Measurements from ENCODE around the gene PGM2L1.
"Not testable (repeated sequence)": the region's sequence is repeated elsewhere in the genome, so short reads cannot be mapped to it uniquely, and the experiment has no call there.

PGM2L1 gene

DNA sequence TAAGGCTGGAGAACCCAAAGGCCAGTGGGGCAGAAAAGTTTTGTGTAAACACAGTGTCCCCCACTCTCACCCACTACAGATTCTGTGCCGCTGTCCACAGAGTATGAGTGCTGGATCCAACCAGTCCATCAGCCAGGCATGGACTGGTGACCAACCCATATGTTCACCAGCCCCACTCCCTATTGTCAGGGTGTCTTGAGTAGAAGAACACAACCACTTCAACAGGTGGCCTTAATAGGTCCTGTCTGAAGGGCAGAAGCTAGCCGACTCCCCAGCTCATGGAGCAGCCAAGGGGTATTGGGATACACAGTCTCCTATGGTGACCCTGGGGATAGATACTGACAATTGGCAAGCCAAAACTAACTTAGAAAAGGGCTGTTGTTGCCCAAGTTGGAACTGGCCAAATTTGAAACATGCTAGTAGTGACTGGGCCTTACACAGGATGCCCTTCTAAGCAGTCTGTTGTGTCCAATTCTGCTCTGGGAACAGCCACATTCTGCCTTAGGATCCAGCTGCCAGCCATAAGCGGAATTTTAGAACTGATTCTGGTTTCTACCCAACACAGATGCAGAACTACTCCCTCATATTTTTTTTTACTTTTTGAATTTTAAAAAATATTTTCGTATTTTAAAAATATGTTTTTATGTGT lies 19.8 kb upstream of the PGM2L1 start:
- H3K36me3 Mint-ChIP-seq: no peaks in the 10 kb centered on the region
- H3K4me3 Mint-ChIP-seq: no peak overlapping the region
- ATAC-seq (replicated peaks): no peak
- peaks cover 0 to 2% of the 10 kb centered on the region in 2 donors for H3K4me1 Mint-ChIP-seq
- no peak overlapping the region for H3K27ac Mint-ChIP-seq
- DNase-seq: no peak
- H3K27me3 Mint-ChIP-seq: peaks cover 3 to 7% of the 10 kb centered on the region in 2 donors
- no peaks in the 10 kb centered on the region for H3K9me3 Mint-ChIP-seq

DNA sequence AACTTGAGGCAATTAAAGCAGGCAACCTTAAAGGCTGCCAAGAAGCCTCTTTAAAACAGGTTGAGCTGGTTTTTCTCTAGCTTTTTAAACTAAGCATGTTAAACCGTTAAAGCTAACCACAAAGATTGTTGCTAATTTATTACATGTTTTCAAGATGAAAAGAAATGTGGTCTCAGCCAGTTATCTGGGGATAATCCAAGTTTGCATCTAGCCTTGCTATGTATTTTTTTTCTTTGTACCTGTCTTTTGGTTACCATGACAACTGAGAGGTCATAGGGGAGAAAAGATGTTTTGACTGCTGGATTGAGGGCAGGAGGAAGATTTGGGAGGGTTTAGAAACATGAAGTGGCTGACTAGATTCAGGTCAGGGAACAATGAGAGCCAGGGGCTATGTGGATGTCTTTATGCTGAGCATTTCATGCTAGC lies 19.2 kb upstream of the PGM2L1 start:
- DNase-seq (no peak), ATAC-seq (replicated peaks) (no peak)
- Mint-ChIP-seq H3K27me3 (peaks cover 7% of the 10 kb centered on the region in 2 donors), H3K9me3 (no peaks in the 10 kb centered on the region), H3K27ac (no peak overlapping the region), H3K36me3 (no peaks in the 10 kb centered on the region), H3K4me1 (peaks cover 0 to 2% of the 10 kb centered on the region in 2 donors), H3K4me3 (no peak overlapping the region)

DNA sequence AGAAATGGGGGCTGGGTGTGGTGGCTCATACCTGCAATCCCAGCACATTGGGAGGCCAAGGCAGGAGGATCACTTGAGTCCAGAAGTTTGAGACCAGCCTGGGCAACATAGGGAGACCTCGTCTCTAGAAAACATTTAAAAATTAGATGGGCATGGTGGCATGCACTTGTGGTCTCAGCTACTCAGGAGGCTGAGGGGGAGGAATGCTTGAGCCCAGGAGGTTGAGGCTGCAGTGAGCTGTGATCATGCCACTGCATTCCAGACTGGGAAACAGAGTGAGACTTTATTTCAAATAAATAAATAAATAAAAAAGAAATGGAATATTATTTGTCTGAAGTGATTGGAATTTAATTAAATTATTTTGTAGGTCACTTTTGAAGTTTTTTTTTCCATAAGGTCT lies 18.7 kb upstream of the PGM2L1 start:
- not testable (repeated sequence) for H3K27me3 Mint-ChIP-seq; ATAC-seq (replicated peaks); H3K4me3 Mint-ChIP-seq; H3K9me3 Mint-ChIP-seq; H3K36me3 Mint-ChIP-seq; H3K27ac Mint-ChIP-seq; H3K4me1 Mint-ChIP-seq; DNase-seq

DNA sequence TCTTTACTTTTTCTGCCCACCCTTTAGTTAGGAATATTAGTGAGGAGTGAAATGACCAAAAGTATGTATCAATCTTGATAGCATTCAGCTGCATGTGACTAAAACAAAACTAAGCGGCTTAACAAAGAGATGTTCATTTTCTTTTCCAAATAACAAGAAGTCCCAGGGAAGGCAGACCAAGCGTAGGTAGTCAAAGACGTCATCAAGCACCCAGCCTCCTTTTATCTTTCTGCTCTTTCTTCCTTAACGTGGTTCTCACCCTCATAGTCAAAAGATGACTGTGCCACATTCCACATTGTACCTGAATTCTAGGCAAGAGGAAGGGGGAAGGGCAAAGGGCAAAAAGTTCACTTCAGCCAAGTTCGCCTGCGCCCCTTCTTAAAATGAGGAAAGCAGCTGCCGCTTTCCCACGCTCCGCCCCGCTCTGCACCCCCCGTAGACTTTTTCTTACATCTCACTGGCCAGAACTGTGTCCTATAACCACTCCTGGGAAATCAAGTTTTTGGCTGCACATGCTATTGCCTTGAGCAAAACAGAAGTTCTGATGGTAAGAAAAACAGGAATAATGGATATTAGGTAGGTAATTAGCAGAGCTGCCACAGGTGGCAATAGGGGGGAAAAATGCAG lies 14.6 kb upstream of the PGM2L1 start:
- Mint-ChIP-seq H3K9me3 (no peaks in the 10 kb centered on the region), H3K27ac (no peak overlapping the region), H3K4me1 (no peaks in the 10 kb centered on the region), H3K4me3 (no peak overlapping the region), H3K36me3 (no peaks in the 10 kb centered on the region), H3K27me3 (peaks cover 4 to 7% of the 10 kb centered on the region in 2 donors)
- DNase-seq (no peak), ATAC-seq (replicated peaks) (no peak)

DNA sequence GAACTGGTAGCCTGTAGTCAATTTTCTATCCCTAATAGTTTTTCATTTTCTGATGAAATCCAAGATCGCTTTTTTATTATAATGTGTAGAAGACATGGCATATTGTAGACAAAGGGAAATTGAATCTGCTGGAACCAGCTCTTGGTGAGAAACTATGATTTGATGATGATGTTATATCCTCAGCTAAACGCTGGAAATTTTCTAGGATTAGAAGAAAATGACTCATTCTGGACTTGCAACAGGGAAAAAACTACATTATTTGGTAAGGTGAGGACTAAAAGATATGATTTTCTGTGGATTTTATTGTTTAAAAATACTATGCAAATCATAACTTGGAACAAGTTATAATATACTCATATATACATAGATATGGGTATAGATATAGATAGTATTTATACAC lies 14.1 kb upstream of the PGM2L1 start:
- Mint-ChIP-seq H3K27me3 (peaks cover 5 to 7% of the 10 kb centered on the region in 2 donors), H3K4me1 (no peaks in the 10 kb centered on the region), H3K4me3 (no peak overlapping the region), H3K27ac (no peak overlapping the region), H3K36me3 (no peaks in the 10 kb centered on the region), H3K9me3 (no peaks in the 10 kb centered on the region)
- ATAC-seq (replicated peaks): no peak
- DNase-seq: no peak

DNA sequence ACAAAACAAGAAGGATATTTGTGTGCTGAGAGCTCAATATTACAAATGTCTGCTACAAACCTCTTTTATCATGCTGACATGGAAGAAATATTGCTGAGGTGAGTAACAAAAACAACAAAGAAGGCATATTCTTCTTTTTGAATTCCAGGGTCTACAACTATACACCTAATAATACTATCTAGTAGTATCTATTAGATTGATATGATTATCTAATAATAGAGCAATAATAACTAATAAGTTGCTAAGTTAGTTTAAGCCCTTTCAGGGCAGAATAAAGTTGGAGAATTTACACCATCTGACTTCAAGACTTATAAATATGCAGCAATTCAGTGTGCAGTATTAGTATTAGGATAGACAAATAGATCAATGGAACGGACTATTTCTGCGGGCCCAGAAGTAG lies 11.4 kb upstream of the PGM2L1 start:
- DNase-seq (no peak), ATAC-seq (replicated peaks) (no peak)
- Mint-ChIP-seq H3K4me1 (no peaks in the 10 kb centered on the region), H3K27ac (no peak overlapping the region), H3K9me3 (no peaks in the 10 kb centered on the region), H3K27me3 (peaks cover 3 to 7% of the 10 kb centered on the region in 2 donors), H3K36me3 (no peaks in the 10 kb centered on the region), H3K4me3 (no peak overlapping the region)

DNA sequence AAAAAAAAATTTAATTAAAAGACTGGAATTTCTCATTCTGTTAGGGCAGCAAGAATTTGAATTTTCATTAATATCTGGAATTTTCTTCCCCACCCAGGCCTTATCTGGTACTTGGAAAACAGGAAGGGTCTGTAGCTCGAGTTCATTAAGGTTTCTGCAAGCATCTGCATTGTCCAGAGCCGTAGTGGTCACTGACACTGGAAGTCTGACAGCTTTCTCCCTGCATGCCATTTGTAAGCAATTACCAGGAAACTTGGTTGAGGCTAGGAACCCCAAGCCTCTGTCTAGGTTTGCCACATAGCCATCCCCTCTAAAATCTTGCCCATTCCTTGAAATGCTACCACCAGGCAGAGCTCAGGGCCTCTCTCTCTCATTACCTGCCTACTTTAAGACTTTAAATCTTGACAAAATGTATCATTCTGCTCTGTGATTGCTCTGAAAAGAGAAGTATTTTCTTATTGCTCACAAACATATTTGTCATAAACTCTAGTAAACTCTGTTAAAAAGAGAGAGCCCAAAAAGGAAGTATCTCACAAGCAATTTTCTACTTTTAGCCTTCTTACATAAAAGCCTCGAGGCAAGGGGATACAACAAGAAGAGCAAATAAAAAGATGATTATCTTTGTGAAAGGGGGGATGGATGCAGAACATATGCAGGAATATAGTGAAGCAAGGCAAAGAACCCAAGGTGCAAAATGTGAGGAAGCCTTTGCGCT lies 5.5 kb upstream of the PGM2L1 start:
- peaks cover 3 to 5% of the 10 kb centered on the region in 2 donors for H3K4me1 Mint-ChIP-seq
- H3K36me3 Mint-ChIP-seq: no peaks in the 10 kb centered on the region
- H3K9me3 Mint-ChIP-seq: no peaks in the 10 kb centered on the region
- DNase-seq: no peak
- H3K27me3 Mint-ChIP-seq: peaks cover 0 to 3% of the 10 kb centered on the region in 2 donors
- no peak overlapping the region for H3K4me3 Mint-ChIP-seq
- H3K27ac Mint-ChIP-seq: no peak overlapping the region
- no peak for ATAC-seq (replicated peaks)

DNA sequence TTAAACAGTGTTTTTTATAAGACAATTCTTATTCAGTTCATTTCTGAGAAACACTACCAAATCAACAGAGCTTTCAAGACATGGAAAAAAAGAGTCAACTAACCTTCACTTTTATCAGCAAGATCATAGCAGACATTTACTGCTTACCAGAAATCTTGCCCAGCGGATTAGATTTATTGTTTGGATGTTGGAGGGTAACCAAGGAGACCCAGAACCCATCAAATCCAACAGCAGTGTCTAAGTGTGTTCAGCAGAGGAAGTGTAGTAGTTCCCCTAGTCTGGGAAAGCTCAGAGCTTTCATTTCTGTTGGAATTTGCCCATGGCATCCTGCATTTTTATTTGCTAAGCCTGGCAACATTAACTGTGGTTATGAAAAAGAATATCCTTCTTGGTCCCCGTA lies 2.4 kb upstream of the PGM2L1 start:
- Mint-ChIP-seq H3K27me3 (no peaks in the 10 kb centered on the region), H3K27ac (no peak overlapping the region), H3K4me1 (peaks cover 5 to 6% of the 10 kb centered on the region in 2 donors), H3K4me3 (no peak overlapping the region), H3K36me3 (no peaks in the 10 kb centered on the region), H3K9me3 (no peaks in the 10 kb centered on the region)
- DNase-seq: no peak
- no peak for ATAC-seq (replicated peaks)

DNA sequence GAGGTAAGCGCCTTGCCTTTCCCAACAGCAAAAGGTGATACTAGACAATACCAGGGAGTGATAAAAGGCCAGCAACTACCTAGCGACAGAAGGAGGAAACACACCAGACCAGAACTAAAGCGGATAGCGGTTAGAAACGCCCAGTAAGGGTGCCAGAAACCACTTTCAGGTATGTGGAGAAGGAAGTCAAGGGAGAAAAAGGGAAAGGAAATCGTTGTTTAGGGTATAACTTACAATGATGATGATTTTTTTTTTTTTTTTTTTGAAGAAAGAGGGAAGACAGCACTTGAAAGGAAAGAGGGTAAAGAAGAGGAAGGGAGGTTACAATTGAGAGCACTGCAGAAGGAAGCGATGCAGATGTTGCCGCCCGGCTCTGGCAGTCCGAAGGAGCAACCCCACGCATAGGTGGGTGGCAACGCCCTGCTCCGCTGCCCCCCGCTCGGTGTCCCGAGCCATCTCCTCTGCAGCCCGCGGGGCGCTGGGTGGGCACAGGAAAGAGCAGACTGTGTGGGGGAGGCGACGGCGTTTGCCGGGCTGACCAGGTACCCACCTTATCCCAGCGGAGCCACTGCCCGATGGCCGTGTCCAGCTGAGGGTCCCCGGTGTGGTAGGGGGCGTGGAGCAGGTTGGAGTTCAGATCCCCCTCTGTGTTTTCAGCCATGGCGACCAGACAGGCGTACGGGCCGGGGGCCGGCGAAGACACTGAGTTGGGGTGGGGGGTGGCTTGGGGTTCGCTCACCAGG lies 561 bp downstream of the PGM2L1 start:
- peak overlapping the region; percentile 98 to 100 for H3K4me3 Mint-ChIP-seq
- H3K36me3 Mint-ChIP-seq: no peaks in the 10 kb centered on the region
- no peaks in the 10 kb centered on the region for H3K27me3 Mint-ChIP-seq
- H3K27ac Mint-ChIP-seq: peak overlapping the region; percentile 70
- no peaks in the 10 kb centered on the region for H3K9me3 Mint-ChIP-seq
- H3K4me1 Mint-ChIP-seq: peaks cover 5 to 6% of the 10 kb centered on the region in 2 donors
- ATAC-seq (replicated peaks) (peak; percentile 49 to 53), DNase-seq (peak; percentile 15)

DNA sequence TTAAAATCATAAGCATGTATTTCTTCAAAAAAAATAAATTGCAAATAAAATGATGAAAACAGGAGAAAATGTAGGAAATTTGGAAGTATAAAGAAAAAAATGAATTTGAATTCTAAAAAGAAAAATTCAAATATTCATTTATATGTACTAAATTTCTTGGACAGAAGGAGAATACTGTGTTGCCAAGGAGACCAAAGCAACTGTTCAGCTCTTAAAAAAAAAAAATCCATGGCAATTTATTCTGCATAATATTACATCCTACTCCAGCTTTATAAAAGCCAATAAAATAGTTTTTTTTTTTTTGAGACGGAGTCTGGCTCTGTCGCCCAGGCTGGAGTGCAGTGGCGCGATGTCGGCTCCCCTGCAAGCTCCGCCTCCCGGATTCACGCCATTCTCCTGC lies 6.0 kb downstream of the PGM2L1 start:
- Mint-ChIP-seq H3K4me3 (no peak overlapping the region), H3K36me3 (no peaks in the 10 kb centered on the region), H3K9me3 (no peaks in the 10 kb centered on the region), H3K27ac (no peak overlapping the region), H3K27me3 (no peaks in the 10 kb centered on the region), H3K4me1 (peaks cover 2 to 8% of the 10 kb centered on the region in 2 donors)
- no peak for ATAC-seq (replicated peaks)
- no peak for DNase-seq

DNA sequence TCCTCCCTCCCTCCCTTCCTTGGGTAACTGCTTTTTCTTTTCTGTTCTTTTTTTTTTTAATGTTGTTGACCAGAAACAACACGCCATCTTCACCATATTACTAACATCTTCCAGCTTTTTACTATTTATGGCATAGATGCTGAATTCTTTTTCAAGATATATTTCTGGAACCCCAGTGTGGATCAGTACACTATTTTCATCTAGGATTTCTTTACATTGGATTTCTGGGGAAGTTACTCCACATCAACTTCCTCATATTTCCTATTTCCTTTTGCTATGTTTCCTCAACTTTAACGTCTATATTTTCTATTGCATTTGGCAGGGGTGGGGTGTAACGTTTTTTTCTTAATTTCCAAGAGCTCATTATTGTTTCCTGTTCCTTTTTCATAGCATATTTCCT lies 7.0 kb downstream of the PGM2L1 start:
- peaks cover 2 to 8% of the 10 kb centered on the region in 2 donors for H3K4me1 Mint-ChIP-seq
- H3K27ac Mint-ChIP-seq: no peak overlapping the region
- H3K36me3 Mint-ChIP-seq: no peaks in the 10 kb centered on the region
- H3K27me3 Mint-ChIP-seq: no peaks in the 10 kb centered on the region
- DNase-seq: no peak
- H3K4me3 Mint-ChIP-seq: no peak overlapping the region
- ATAC-seq (replicated peaks): no peak
- H3K9me3 Mint-ChIP-seq: no peaks in the 10 kb centered on the region

DNA sequence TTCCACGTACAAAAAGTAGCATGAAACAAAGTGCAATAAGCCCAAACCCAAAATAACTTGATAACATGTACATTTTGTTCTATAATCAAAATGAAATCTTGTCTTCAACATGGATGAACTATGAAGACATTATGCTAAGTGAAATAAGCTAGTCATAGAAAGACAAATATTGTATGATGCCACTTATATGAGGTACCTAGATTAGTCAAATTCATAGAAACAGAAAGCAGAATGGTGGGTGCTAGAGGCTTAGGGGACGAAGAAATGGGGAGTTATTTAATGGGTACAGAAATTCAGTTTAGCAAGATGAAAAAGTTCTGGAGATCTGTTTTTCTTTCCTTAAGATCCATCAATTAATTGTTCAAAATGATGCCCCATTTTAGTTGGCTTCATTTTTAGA lies 7.5 kb downstream of the PGM2L1 start:
- Mint-ChIP-seq H3K27me3 (no peaks in the 10 kb centered on the region), H3K4me1 (peaks cover 2 to 8% of the 10 kb centered on the region in 2 donors), H3K36me3 (no peaks in the 10 kb centered on the region), H3K4me3 (no peak overlapping the region), H3K9me3 (no peaks in the 10 kb centered on the region), H3K27ac (no peak overlapping the region)
- no peak for ATAC-seq (replicated peaks)
- no peak for DNase-seq

DNA sequence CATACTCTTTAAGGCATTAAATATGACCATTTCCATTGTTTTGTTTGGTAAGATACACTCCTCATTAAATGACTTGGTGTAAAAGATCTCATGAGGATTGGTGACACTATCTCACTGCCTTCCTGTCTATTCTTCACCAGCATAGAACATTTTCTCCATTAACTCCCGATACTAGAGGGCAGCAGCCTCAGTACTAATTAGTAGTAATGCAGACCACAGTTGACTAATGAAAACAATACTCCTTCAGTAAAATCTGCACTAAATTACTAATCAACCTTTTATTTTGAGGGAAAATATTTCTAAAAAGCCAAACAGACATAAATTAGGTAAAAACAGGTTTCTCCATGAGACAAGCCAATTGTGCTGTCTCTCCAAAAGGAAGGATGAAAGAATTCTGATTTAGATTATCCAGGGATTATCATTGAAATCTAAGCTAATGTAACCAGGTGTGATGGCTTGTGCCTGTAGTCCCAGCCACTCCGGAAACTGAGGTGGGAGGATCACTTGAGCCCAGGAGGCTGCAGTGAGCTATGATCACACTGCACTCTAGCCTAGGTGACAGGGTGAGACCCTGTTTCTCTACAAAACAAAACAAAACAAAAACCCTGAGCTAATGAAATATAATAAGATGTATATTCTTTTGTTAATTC lies 9.4 kb downstream of the PGM2L1 start:
- peak; percentile 90 to 95 for ATAC-seq (replicated peaks)
- Mint-ChIP-seq H3K4me1 (peaks cover 2 to 8% of the 10 kb centered on the region in 2 donors), H3K4me3 (no peak overlapping the region), H3K27ac (no peak overlapping the region), H3K36me3 (no peaks in the 10 kb centered on the region), H3K27me3 (no peaks in the 10 kb centered on the region), H3K9me3 (no peaks in the 10 kb centered on the region)
- DNase-seq: peak; percentile 45

DNA sequence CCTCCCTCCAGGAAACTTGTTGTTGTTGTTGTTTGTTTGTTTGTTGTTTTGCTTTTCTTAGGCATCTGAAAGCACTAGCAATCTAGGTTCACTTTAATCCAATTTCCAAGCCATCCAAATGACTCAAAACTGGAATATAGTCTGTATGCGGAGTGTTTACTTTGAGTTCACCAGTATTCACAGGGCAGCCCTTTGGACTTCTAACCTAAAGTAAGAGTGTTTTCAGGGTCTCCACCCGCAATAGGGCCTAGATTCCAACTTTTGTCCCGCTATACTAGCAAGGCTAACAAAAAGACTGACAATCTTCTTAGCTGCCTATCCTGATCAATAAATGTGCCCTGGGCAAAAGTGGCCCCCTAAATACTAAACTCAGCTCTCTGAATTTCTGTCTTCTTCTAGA lies 13.6 kb downstream of the PGM2L1 start:
- ATAC-seq (replicated peaks): no peak
- Mint-ChIP-seq H3K36me3 (no peaks in the 10 kb centered on the region), H3K27me3 (no peaks in the 10 kb centered on the region), H3K4me3 (no peak overlapping the region), H3K4me1 (peaks cover 0 to 1% of the 10 kb centered on the region in 2 donors), H3K9me3 (no peaks in the 10 kb centered on the region), H3K27ac (no peak overlapping the region)
- no peak for DNase-seq

Data from stimulated activated naive B cell treated with anti-CD40 and anti-IgM and Interleukin-4, amounts not matched to agents 10 μg/mL and 1 μg/mL and 100 μg/mL, for 72 hours (primary cell).